Breast epithelium (tissue), 3 donors: Measurements from ENCODE around the gene ACOXL.
"Not testable (repeated sequence)": the region's sequence is repeated elsewhere in the genome, so short reads cannot be mapped to it uniquely, and the experiment has no call there.

Source experiments
- CTCF ChIP-seq, 3 donors: fragments of 450-650 bp; IDR thresholded peaks; one replicate each; pipeline ENCODE4 v1.5.1; 2016 to 2017; ENCODE audit warnings: antibody characterized with exemption in 3 of 3, mild to moderate bottlenecking in 3 of 3, moderate library complexity in 3 of 3
- POLR2AphosphoS5 ChIP-seq, 3 donors: sonication (generic); formaldehyde crosslinking; IDR thresholded peaks; one replicate each; pipeline ENCODE4 v1.6.1; 2017; ENCODE audit warnings: antibody characterized with exemption in 3 of 3

GRCh38 chr2:110961643-110962042 lies 229.3 kb downstream of the ACOXL start:
- TF ChIP-seq CTCF, POLR2AphosphoS5 (IDR thresholded peaks at IDR 0.05): not testable (repeated sequence)
